ENCODE data around the gene NXN.
"Not testable (repeated sequence)": the region's sequence is repeated elsewhere in the genome, so short reads cannot be mapped to it uniquely, and the experiment has no call there.

NXN gene

DNA sequence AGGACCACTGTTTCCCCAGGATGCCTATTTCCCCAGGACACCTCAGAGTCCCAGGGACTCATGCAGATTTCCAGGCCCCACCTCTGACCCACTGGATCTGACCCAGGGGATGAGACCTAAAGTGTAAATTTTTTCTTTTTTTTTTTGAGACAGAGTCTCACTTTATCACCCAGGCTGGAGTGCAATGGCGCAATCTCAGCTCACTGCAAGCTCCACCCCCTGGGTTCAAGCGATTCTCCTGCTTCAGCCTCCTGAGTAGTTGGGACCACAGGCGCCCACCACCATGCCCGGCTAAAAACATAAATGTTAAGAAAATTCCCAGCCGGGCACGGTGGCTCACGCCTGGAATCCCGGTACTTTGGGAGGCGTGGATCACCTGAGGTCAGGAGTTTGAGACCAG lies 126.7 kb downstream of the NXN start:
- not testable (repeated sequence) for H3K27me3 ChIP-seq (ENCODE audit: control insufficient read depth in 1 of 2, insufficient read depth in 1 of 2, low read length in 2 of 2); H2BK120ac ChIP-seq (ENCODE audit: low read depth, low read length); DNase-seq; H2AFZ ChIP-seq (ENCODE audit: low read depth, low read length); H2BK5ac ChIP-seq (ENCODE audit: low read depth, low read length, poor library complexity, severe bottlenecking); H2AK5ac ChIP-seq (ENCODE audit: low read length, severe bottlenecking); H3K23ac ChIP-seq (ENCODE audit: low read length in 2 of 2); H3K4me3 ChIP-seq (ENCODE audit: insufficient read depth in 1 of 2, low read depth in 1 of 2, low read length in 2 of 2); H2BK15ac ChIP-seq (ENCODE audit: low read depth, poor library complexity, severe bottlenecking); H3K4me2 ChIP-seq (ENCODE audit: low read length, poor library complexity, severe bottlenecking); H3K9ac ChIP-seq (ENCODE audit: low read length); H3K4me1 ChIP-seq (ENCODE audit: control insufficient read depth, insufficient read depth, low read depth, low read length); H4K91ac ChIP-seq (ENCODE audit: low read length); H3K4ac ChIP-seq (ENCODE audit: low read depth in 1 of 2, low read length in 2 of 2); H3K9me3 ChIP-seq (ENCODE audit: control insufficient read depth, low read length); H3K27ac ChIP-seq (ENCODE audit: low read length, poor library complexity, severe bottlenecking); H2BK12ac ChIP-seq (ENCODE audit: low read length in 2 of 2); H4K8ac ChIP-seq (ENCODE audit: low read length); H3K18ac ChIP-seq (ENCODE audit: low read depth in 1 of 2, low read length in 2 of 2)
- H3K14ac ChIP-seq (ENCODE audit: low read length in 2 of 2): peak overlapping the region in 1 of 2 experiments; percentile 5
- H3K79me1 ChIP-seq (replicated peaks; ENCODE audit: low read length, poor library complexity, severe bottlenecking): peaks cover 63% of the 10 kb centered on the region
- WGBS: 95% methylated on average over 9 of the region's 9 CpGs
- peaks cover 0 to 22% of the 10 kb centered on the region in 2 experiments for H3K36me3 ChIP-seq (ENCODE audit: control insufficient read depth in 1 of 2, insufficient read depth in 2 of 2, low read depth in 1 of 2, low read length in 2 of 2)

DNA sequence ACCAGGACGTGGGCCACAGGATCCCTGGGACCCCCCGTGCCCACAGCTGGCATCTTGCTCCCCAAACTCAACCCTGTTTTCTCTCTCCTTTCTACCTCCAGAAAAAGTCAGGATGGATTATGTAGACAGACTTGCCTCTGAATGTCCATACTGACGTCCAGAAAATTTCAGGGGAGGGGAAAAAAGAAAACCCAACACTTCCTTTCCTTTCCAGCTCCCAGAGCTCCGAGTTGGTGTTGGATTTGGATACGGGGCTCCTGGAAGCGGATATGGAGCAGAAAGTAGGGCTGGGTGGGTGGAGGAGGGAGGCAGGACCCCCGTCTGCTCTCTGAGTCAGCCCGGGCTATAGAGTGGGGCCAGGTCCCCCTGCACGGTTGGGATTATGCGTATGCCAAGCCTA lies 127.2 kb downstream of the NXN start:
- 93% methylated on average over 10 of the region's 10 CpGs for WGBS
- no peak overlapping the region for H3K18ac ChIP-seq (ENCODE audit: low read depth in 1 of 2, low read length in 2 of 2)
- no peak overlapping the region for H3K9ac ChIP-seq (ENCODE audit: low read length)
- no peak overlapping the region for H4K91ac ChIP-seq (ENCODE audit: low read length)
- no peak overlapping the region for H2BK12ac ChIP-seq (ENCODE audit: low read length in 2 of 2)
- no peak overlapping the region for H3K4me3 ChIP-seq (ENCODE audit: insufficient read depth in 1 of 2, low read depth in 1 of 2, low read length in 2 of 2)
- H3K9me3 ChIP-seq (ENCODE audit: control insufficient read depth, low read length): no peaks in the 10 kb centered on the region
- H2BK15ac ChIP-seq (ENCODE audit: low read depth, poor library complexity, severe bottlenecking): peak overlapping the region; percentile 44
- H3K27ac ChIP-seq (ENCODE audit: low read length, poor library complexity, severe bottlenecking): no peak overlapping the region
- H3K79me1 ChIP-seq (replicated peaks; ENCODE audit: low read length, poor library complexity, severe bottlenecking): peaks cover 60% of the 10 kb centered on the region
- peak overlapping the region; percentile 29 for H4K8ac ChIP-seq (ENCODE audit: low read length)
- peaks cover 0 to 22% of the 10 kb centered on the region in 2 experiments for H3K36me3 ChIP-seq (ENCODE audit: control insufficient read depth in 1 of 2, insufficient read depth in 2 of 2, low read depth in 1 of 2, low read length in 2 of 2)
- H2AFZ ChIP-seq (ENCODE audit: low read depth, low read length): no peak overlapping the region
- no peak for DNase-seq
- H3K14ac ChIP-seq (ENCODE audit: low read length in 2 of 2): peak overlapping the region; percentile 5
- no peak overlapping the region for H2AK5ac ChIP-seq (ENCODE audit: low read length, severe bottlenecking)
- H3K23ac ChIP-seq (ENCODE audit: low read length in 2 of 2): no peak overlapping the region
- H3K27me3 ChIP-seq (ENCODE audit: control insufficient read depth in 1 of 2, insufficient read depth in 1 of 2, low read length in 2 of 2): peaks cover 0 to 10% of the 10 kb centered on the region in 2 experiments
- no peak overlapping the region for H2BK5ac ChIP-seq (ENCODE audit: low read depth, low read length, poor library complexity, severe bottlenecking)
- no peak overlapping the region for H2BK120ac ChIP-seq (ENCODE audit: low read depth, low read length)
- H3K4me1 ChIP-seq (ENCODE audit: control insufficient read depth, insufficient read depth, low read depth, low read length): peaks cover 7% of the 10 kb centered on the region
- H3K4me2 ChIP-seq (ENCODE audit: low read length, poor library complexity, severe bottlenecking): no peak overlapping the region
- H3K4ac ChIP-seq (ENCODE audit: low read depth in 1 of 2, low read length in 2 of 2): no peak overlapping the region

DNA sequence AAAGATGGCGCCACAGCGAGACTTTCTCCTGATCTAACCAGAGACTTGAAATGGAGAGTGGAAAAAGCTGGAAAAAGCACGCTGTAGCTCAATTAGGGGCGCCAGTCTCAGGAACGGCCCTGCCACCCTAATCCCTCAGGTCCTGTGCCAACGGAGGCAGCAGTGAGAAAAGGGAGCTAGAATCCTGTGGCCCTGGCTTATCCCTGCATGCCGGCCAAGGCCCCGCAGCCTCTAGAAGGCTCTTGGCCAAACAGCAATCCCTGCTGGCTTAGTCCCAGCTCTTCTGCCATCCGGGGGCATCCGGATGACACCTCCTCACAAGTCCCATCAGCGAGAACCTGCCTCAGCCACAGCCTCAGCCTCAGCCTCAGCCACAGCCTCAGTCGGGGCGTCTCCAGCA lies 127.7 kb downstream of the NXN start:
- H3K9me3 ChIP-seq (ENCODE audit: control insufficient read depth, low read length): no peaks in the 10 kb centered on the region
- H3K4ac ChIP-seq (ENCODE audit: low read depth in 1 of 2, low read length in 2 of 2): no peak overlapping the region
- H2AK5ac ChIP-seq (ENCODE audit: low read length, severe bottlenecking): no peak overlapping the region
- H2BK5ac ChIP-seq (ENCODE audit: low read depth, low read length, poor library complexity, severe bottlenecking): no peak overlapping the region
- peaks cover 5% of the 10 kb centered on the region for H3K4me1 ChIP-seq (ENCODE audit: control insufficient read depth, insufficient read depth, low read depth, low read length)
- H3K23ac ChIP-seq (ENCODE audit: low read length in 2 of 2): no peak overlapping the region
- no peak overlapping the region for H3K14ac ChIP-seq (ENCODE audit: low read length in 2 of 2)
- H4K91ac ChIP-seq (ENCODE audit: low read length): no peak overlapping the region
- H3K27me3 ChIP-seq (ENCODE audit: control insufficient read depth in 1 of 2, insufficient read depth in 1 of 2, low read length in 2 of 2): peaks cover 0 to 13% of the 10 kb centered on the region in 2 experiments
- H3K79me1 ChIP-seq (replicated peaks; ENCODE audit: low read length, poor library complexity, severe bottlenecking): peaks cover 62% of the 10 kb centered on the region
- H3K18ac ChIP-seq (ENCODE audit: low read depth in 1 of 2, low read length in 2 of 2): no peak overlapping the region
- H3K9ac ChIP-seq (ENCODE audit: low read length): no peak overlapping the region
- H4K8ac ChIP-seq (ENCODE audit: low read length): peak overlapping the region; percentile 29
- H2BK15ac ChIP-seq (ENCODE audit: low read depth, poor library complexity, severe bottlenecking): peak overlapping the region; percentile 44
- peak overlapping the region; percentile 52 for H2BK120ac ChIP-seq (ENCODE audit: low read depth, low read length)
- DNase-seq: no peak
- no peak overlapping the region for H3K4me2 ChIP-seq (ENCODE audit: low read length, poor library complexity, severe bottlenecking)
- H3K36me3 ChIP-seq (ENCODE audit: control insufficient read depth in 1 of 2, insufficient read depth in 2 of 2, low read depth in 1 of 2, low read length in 2 of 2): peaks cover 0 to 22% of the 10 kb centered on the region in 2 experiments
- WGBS: 97% methylated on average over 13 of the region's 13 CpGs
- H2AFZ ChIP-seq (ENCODE audit: low read depth, low read length): no peak overlapping the region
- no peak overlapping the region for H3K4me3 ChIP-seq (ENCODE audit: insufficient read depth in 1 of 2, low read depth in 1 of 2, low read length in 2 of 2)
- H2BK12ac ChIP-seq (ENCODE audit: low read length in 2 of 2): no peak overlapping the region
- H3K27ac ChIP-seq (ENCODE audit: low read length, poor library complexity, severe bottlenecking): no peak overlapping the region

DNA sequence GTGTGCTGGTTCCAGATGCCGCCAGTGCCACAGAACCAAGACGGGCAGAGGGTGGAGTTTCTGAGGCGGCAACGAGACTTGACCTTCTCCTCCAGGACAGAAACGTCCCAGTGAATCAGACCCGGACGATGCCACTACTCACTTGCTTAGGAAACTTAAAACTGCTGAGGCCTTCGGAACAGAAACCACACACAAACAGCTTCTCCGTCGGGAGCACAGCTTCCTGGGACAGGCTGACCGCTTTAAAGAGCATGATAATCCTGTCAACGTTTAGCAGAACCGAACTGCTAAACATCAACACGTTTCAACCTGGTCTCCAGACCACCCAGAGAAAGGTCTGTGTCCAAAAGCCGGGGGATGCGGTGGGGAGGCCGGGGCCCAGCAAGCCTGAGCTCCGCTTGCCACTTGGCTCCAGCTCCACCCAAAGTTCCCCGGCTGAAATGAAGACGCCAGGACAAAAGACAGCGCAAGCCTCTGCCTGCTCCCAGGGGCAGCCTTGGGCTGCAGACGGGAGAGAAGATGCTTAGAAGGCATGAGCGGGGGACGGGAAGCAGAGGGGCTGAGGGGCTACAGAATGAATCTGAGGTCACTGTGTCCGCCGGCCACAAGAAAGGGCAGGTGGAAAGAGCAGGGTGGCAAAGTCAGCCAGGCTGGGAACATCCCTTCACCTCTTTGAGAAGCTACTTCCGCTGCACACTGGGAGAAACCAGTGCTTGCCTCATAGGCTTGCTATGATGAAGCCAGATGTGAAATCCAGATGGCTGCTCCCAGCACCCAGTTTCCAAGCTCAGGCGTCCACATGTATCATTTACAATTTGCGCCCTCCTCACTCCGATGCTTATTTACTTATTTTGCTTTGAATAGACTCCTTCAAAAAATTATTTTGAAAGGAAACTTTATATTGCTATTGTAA lies 128.5 kb downstream of the NXN start:
- Histone ChIP-seq H3K18ac (ENCODE audit: low read depth in 1 of 2, low read length in 2 of 2) (peak overlapping the region in 1 of 2 experiments; percentile 37), H3K79me1 (replicated peaks; ENCODE audit: low read length, poor library complexity, severe bottlenecking) (peaks cover 55% of the 10 kb centered on the region), H3K4ac (ENCODE audit: low read depth in 1 of 2, low read length in 2 of 2) (peak overlapping the region; percentile 9 to 35), H2AK5ac (ENCODE audit: low read length, severe bottlenecking) (no peak overlapping the region), H2AFZ (ENCODE audit: low read depth, low read length) (no peak overlapping the region), H3K27me3 (ENCODE audit: control insufficient read depth in 1 of 2, insufficient read depth in 1 of 2, low read length in 2 of 2) (peaks cover 0 to 13% of the 10 kb centered on the region in 2 experiments), H4K8ac (ENCODE audit: low read length) (peak overlapping the region; percentile 12), H2BK12ac (ENCODE audit: low read length in 2 of 2) (peak overlapping the region in 1 of 2 experiments; percentile 72), H3K14ac (ENCODE audit: low read length in 2 of 2) (peak overlapping the region in 1 of 2 experiments; percentile 21), H3K4me1 (ENCODE audit: control insufficient read depth, insufficient read depth, low read depth, low read length) (peaks cover 2% of the 10 kb centered on the region), H2BK15ac (ENCODE audit: low read depth, poor library complexity, severe bottlenecking) (no peak overlapping the region), H3K4me3 (ENCODE audit: insufficient read depth in 1 of 2, low read depth in 1 of 2, low read length in 2 of 2) (peak overlapping the region in 1 of 2 experiments; percentile 66), H3K27ac (ENCODE audit: low read length, poor library complexity, severe bottlenecking) (no peak overlapping the region), H4K91ac (ENCODE audit: low read length) (peak overlapping the region; percentile 25), H2BK120ac (ENCODE audit: low read depth, low read length) (no peak overlapping the region), H3K9me3 (ENCODE audit: control insufficient read depth, low read length) (no peaks in the 10 kb centered on the region), H3K23ac (ENCODE audit: low read length in 2 of 2) (no peak overlapping the region), H3K4me2 (ENCODE audit: low read length, poor library complexity, severe bottlenecking) (no peak overlapping the region), H3K36me3 (ENCODE audit: control insufficient read depth in 1 of 2, insufficient read depth in 2 of 2, low read depth in 1 of 2, low read length in 2 of 2) (peaks cover 0 to 22% of the 10 kb centered on the region in 2 experiments), H3K9ac (ENCODE audit: low read length) (peak overlapping the region; percentile 87), H2BK5ac (ENCODE audit: low read depth, low read length, poor library complexity, severe bottlenecking) (no peak overlapping the region)
- peak; percentile 78 for DNase-seq
- WGBS: 54% methylated on average over 28 of the region's 30 CpGs
